ENCODE results near the gene GM2A. TPM values are rescaled to one million over a fixed set of nuclear protein-coding genes. Genes with fewer than 3 reads are reported as not detected.
"Not testable (repeated sequence)": the region's sequence is repeated elsewhere in the genome, so short reads cannot be mapped to it uniquely, and the experiment has no call there.

GM2A gene
- total and polyA plus RNA-seq, 2 of the 8 experiments (the other 6 are each of a cell fraction or from before 2014, with no cell fraction given): 18.5 to 32.2 TPM

DNA sequence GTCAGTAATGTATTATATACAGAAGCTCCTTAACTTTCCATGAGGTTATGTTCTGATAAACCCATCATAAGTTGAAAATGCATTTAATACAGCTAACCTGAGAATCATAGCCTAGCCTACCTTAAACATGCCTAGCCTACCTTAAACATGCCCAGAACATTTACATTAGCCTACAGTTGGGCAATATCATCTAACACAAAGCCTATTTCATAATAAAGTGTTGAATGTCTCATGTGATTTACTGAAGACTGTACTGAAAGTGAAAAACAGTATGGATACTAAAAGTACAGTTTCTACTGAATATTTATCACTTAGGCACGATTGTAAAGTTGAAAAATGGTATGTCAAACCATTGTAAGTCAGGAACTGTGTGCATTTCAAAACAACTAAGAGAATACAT lies 1.6 kb downstream of the GM2A start (continued):
- TF ChIP-seq GABPA (IDR thresholded peaks at IDR 0.05; ENCODE audit: borderline replicate concordance, insufficient read depth, low read length) (no peak), SRF (IDR thresholded peaks at IDR 0.05; ENCODE audit: low read depth, low read length) (no peak), HDAC2 (IDR thresholded peaks at IDR 0.05; ENCODE audit: borderline replicate concordance in 1 of 2, low read depth in 2 of 2, low read length in 2 of 2) (no peak), CREB1 (IDR thresholded peaks at IDR 0.05) (no peak), EZH2 (IDR thresholded peaks at IDR 0.05; ENCODE audit: low read depth, low read length, severe bottlenecking) (no peak), KDM4A (IDR thresholded peaks at IDR 0.05; ENCODE audit: low read depth, low read length, severe bottlenecking) (no peak)

DNA sequence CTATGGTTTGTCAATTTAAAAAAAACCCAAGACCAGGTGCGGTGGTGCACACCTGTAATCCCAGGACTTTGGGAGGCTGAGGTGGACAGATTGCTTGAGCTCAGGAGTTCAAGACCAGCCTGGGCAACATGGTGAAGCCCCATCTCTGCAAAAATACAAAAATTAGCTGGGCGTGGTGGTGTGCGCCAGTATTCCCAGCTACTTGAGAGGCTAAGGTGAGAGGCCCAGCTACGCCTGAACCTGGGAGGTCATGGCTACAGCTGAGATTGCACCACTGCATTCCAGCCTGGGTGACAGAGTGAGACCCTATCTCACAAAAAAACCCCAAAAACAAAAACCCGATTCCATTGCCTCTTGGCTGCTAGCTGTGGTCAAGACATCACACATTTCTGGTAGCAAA lies 2.0 kb downstream of the GM2A start:
- H2BK120ac ChIP-seq (replicated peaks; ENCODE audit: low read depth, low read length); H3K79me2 ChIP-seq (ENCODE audit: control insufficient read depth in 1 of 2, insufficient read depth in 2 of 2, low read length in 2 of 2); H2BK15ac ChIP-seq (ENCODE audit: low read length); H2BK12ac ChIP-seq (ENCODE audit: low read depth, low read length); H3K23me2 ChIP-seq (ENCODE audit: low read depth, low read length); H3K23ac ChIP-seq (ENCODE audit: insufficient read length); H3K56ac ChIP-seq (replicated peaks; ENCODE audit: insufficient read length, low read depth, low read length); H3K9ac ChIP-seq (replicated peaks in 1 of 4; ENCODE audit: extremely low read depth in 1 of 4, low read depth in 3 of 4, low read length in 3 of 4); POLR2A ChIA-PET (ENCODE audit: partially characterized antibody); H4K20me1 ChIP-seq (replicated peaks in 1 of 2; ENCODE audit: control insufficient read depth in 1 of 2, insufficient read depth in 2 of 2, low read length in 2 of 2); H3K14ac ChIP-seq (ENCODE audit: insufficient read length); H3K36me3 ChIP-seq (ENCODE audit: control insufficient read depth in 2 of 4, insufficient read depth in 4 of 4, low read length in 3 of 4); H3K4me2 ChIP-seq (ENCODE audit: insufficient read depth in 1 of 2, low read depth in 2 of 2, low read length in 2 of 2); H2AFZ ChIP-seq (ENCODE audit: low read length); H4K8ac ChIP-seq (ENCODE audit: extremely low read depth, insufficient read depth, low read length); H2BK5ac ChIP-seq (ENCODE audit: low read depth, low read length); H3K79me1 ChIP-seq (ENCODE audit: low read depth, low read length); H3K27me3 ChIP-seq (replicated peaks in 1 of 4; ENCODE audit: control insufficient read depth in 3 of 4, extremely low read depth in 1 of 4, insufficient read depth in 3 of 4, low read length in 3 of 4); H4K91ac ChIP-seq (replicated peaks; ENCODE audit: insufficient read length, low read length); H2AK5ac ChIP-seq (ENCODE audit: low read depth, low read length); H3K18ac ChIP-seq (ENCODE audit: extremely low read depth, low read length); H3K4me3 ChIP-seq (ENCODE audit: extremely low read depth in 1 of 4, insufficient read depth in 2 of 4, low read depth in 3 of 4, low read length in 4 of 4); DNase-seq (ENCODE audit: low read depth in 1 of 2, low spot score in 2 of 2); H3K4ac ChIP-seq (replicated peaks; ENCODE audit: insufficient read length, low read depth, low read length); FAIRE-seq; H3K27ac ChIP-seq (ENCODE audit: low read depth, low read length); H2BK20ac ChIP-seq (ENCODE audit: low read length); H4K5ac ChIP-seq (ENCODE audit: insufficient read length, low read depth, low read length); H3K9me3 ChIP-seq (ENCODE audit: insufficient read depth in 2 of 2, low read depth in 1 of 2, low read length in 1 of 2): not testable (repeated sequence)
- peaks cover 0 to 12% (median 5%) of the 10 kb centered on the region in 4 experiments for H3K4me1 ChIP-seq (replicated peaks in 1 of 4; ENCODE audit: control insufficient read depth in 3 of 4, insufficient read depth in 4 of 4, low read length in 3 of 4)
- CTCF ChIA-PET (ENCODE audit: partially characterized antibody): interaction anchor here (0.6 to 2.2 kb wide), 7 partner anchors 10 to 266 kb away, joined by 3 to 9 read pairs (median 3); no protein-coding TSS in a partner anchor
- WGBS, 2 experiments (ENCODE audit: extremely low coverage in 1 of 2, insufficient coverage in 1 of 2, insufficient read length in 1 of 2, insufficient replicate concordance in 2 of 2, low coverage in 1 of 2, low lambda C conversion rate in 2 of 2, missing lambda C conversion rate in 1 of 2): 92% methylated on average over 5 of the region's 5 CpGs; no CpG with 5 or more reads in 1 of the 2 experiments
